Transverse colon (tissue), 4 donors: ENCODE data around the gene IPO4.
A peak's percentile ranks its signal among the peaks of the same experiment; 100 is the strongest.

Source experiments
- EP300 ChIP-seq: sonication (generic); formaldehyde crosslinking; IDR thresholded peaks from one replicate; pipeline ENCODE4 v1.6.1; 2017; ENCODE audit warnings: antibody characterized with exemption, low read depth
- POLR2A ChIP-seq: fragments of 450-650 bp; IDR thresholded peaks from one replicate; pipeline ENCODE4 v1.6.1; 2016; ENCODE audit warnings: antibody characterized with exemption, mild to moderate bottlenecking, moderate library complexity
- POLR2AphosphoS5 ChIP-seq, 3 donors: sonication (generic); formaldehyde crosslinking; IDR thresholded peaks; one replicate each; pipeline ENCODE4 v1.6.1; 2016; ENCODE audit warnings: antibody characterized with exemption in 3 of 3
- TF ChIP-seq, protein P1 (sequence below), 5 experiments: fragments of 200-600 bp in 3 of 5; fragments of 450-650 bp in 2 of 5; sonication (generic) in 3 of 5; IDR thresholded peaks; 1 replicate in 2 of 5; 2 replicates in 3 of 5; pipeline ENCODE4 v1.5.1; 2016 to 2017; ENCODE audit warnings: antibody characterized with exemption in 5 of 5, inconsistent platforms in 3 of 5, mild to moderate bottlenecking in 2 of 5, moderate library complexity in 1 of 5

DNA sequence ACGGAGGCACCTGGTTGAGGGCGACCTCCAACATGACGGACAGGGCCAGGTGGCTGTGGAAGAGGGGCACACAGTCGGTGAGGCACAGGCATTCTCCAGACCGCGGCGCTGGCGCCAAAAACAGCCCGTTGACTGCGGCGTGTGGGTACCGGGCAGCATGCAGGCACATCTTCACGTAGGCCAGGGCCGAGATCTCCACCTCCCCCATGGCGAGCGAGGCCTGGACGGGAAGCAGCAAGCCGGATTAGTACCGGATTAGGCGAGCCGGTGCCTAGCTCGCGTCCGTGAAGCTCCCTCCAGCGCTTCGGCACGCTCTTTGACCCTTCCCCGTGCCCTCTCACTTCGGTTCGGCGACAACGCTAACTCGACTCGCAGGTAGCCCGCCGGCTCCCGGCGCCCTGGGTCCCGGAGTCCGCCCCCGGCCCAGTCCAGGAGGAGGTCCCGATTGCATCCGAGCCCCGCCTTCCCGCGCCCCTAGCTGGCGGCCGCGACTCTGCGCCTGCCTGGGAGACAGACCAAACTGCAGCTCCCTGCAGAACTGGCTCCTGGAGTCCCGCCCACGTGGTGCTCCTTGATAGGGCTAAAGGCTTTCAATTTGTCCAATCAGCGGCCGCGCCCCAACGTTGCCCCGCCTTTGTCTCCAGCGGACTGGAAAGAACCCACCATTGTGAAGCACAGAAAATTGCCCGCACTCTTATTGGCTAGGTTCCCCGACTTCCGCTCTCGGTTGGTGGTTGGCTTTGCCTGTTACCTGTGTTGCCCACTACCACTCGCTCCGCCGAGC is 47.3 kb downstream of the IPO4 start, which contains the start of gene EMC9:
- TF ChIP-seq, protein P1, sequence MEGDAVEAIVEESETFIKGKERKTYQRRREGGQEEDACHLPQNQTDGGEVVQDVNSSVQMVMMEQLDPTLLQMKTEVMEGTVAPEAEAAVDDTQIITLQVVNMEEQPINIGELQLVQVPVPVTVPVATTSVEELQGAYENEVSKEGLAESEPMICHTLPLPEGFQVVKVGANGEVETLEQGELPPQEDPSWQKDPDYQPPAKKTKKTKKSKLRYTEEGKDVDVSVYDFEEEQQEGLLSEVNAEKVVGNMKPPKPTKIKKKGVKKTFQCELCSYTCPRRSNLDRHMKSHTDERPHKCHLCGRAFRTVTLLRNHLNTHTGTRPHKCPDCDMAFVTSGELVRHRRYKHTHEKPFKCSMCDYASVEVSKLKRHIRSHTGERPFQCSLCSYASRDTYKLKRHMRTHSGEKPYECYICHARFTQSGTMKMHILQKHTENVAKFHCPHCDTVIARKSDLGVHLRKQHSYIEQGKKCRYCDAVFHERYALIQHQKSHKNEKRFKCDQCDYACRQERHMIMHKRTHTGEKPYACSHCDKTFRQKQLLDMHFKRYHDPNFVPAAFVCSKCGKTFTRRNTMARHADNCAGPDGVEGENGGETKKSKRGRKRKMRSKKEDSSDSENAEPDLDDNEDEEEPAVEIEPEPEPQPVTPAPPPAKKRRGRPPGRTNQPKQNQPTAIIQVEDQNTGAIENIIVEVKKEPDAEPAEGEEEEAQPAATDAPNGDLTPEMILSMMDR (IDR thresholded peaks at IDR 0.05): peak; percentile 49 to 92 (median 69)
- TF ChIP-seq POLR2AphosphoS5 (IDR thresholded peaks at IDR 0.05) (peak; percentile 88 to 92 (median 91)), EP300 (no peak), POLR2A (peak; percentile 89)
